ENCODE results near the gene FAM107A. TPM values are rescaled to one million over a fixed set of nuclear protein-coding genes. Genes with fewer than 3 reads are reported as not detected.

FAM107A gene
- total and polyA plus RNA-seq, 9 of the 15 experiments (the other 6 are each of a cell fraction or from before 2014, with no cell fraction given): 0.07 TPM; not detected in 8

- TF ChIP-seq, protein P1, sequence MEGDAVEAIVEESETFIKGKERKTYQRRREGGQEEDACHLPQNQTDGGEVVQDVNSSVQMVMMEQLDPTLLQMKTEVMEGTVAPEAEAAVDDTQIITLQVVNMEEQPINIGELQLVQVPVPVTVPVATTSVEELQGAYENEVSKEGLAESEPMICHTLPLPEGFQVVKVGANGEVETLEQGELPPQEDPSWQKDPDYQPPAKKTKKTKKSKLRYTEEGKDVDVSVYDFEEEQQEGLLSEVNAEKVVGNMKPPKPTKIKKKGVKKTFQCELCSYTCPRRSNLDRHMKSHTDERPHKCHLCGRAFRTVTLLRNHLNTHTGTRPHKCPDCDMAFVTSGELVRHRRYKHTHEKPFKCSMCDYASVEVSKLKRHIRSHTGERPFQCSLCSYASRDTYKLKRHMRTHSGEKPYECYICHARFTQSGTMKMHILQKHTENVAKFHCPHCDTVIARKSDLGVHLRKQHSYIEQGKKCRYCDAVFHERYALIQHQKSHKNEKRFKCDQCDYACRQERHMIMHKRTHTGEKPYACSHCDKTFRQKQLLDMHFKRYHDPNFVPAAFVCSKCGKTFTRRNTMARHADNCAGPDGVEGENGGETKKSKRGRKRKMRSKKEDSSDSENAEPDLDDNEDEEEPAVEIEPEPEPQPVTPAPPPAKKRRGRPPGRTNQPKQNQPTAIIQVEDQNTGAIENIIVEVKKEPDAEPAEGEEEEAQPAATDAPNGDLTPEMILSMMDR (IDR thresholded peaks at IDR 0.05 in 2 of 3, conservative IDR thresholded peaks at IDR 0.05 in 1 of 3; ENCODE audit: insufficient read depth in 2 of 3, low read depth in 1 of 3, low read length in 3 of 3): peak; percentile 44 to 72 (median 65)
- TF ChIP-seq E2F6 (IDR thresholded peaks at IDR 0.05; ENCODE audit: borderline replicate concordance in 1 of 2, extremely low read depth in 1 of 2, insufficient read depth in 1 of 2, insufficient read length in 1 of 2, low read depth in 1 of 2, low read length in 1 of 2, poor library complexity in 1 of 2, severe bottlenecking in 1 of 2) (peak in 1 of 2 experiments; percentile 81), JUN (IDR thresholded peaks at IDR 0.05; ENCODE audit: borderline replicate concordance, low read depth, low read length) (no peak), JUN (CRISPR knock-in tag; IDR thresholded peaks at IDR 0.05; ENCODE audit: borderline replicate concordance) (no peak), TOE1 (IDR thresholded peaks at IDR 0.05; ENCODE audit: borderline replicate concordance) (no peak), TOE1 (CRISPR knock-in tag; IDR thresholded peaks at IDR 0.05; ENCODE audit: borderline replicate concordance, low read depth) (no peak), E2F8 (IDR thresholded peaks at IDR 0.05; ENCODE audit: low read depth, partially characterized antibody) (no peak), PHB2 (IDR thresholded peaks at IDR 0.05; ENCODE audit: low read depth) (no peak), ZNF165 (CRISPR knock-in tag; IDR thresholded peaks at IDR 0.05; ENCODE audit: borderline replicate concordance) (no peak), ELF2 (CRISPR knock-in tag; IDR thresholded peaks at IDR 0.05) (no peak), DIDO1 (tag; IDR thresholded peaks at IDR 0.05; ENCODE audit: low read depth) (no peak), ATF2 (CRISPR knock-in tag; IDR thresholded peaks at IDR 0.05) (no peak)
- TF ChIP-seq, protein P2, sequence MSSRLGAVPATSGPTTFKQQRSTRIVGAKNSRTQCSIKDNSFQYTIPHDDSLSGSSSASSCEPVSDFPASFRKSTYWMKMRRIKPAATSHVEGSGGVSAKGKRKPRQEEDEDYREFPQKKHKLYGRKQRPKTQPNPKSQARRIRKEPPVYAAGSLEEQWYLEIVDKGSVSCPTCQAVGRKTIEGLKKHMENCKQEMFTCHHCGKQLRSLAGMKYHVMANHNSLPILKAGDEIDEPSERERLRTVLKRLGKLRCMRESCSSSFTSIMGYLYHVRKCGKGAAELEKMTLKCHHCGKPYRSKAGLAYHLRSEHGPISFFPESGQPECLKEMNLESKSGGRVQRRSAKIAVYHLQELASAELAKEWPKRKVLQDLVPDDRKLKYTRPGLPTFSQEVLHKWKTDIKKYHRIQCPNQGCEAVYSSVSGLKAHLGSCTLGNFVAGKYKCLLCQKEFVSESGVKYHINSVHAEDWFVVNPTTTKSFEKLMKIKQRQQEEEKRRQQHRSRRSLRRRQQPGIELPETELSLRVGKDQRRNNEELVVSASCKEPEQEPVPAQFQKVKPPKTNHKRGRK (tag; IDR thresholded peaks at IDR 0.05): no peak
These were observed 8.0 kb upstream of the FAM107A start (continued) for GRCh38 chr3:58585005-58585786.
